Body of pancreas (tissue), 4 donors: ENCODE data around the gene LITAFD.

Source experiments
- CTCF ChIP-seq, 7 experiments: fragments of 450-650 bp in 4 of 7; fragments of 200-600 bp in 3 of 7; sonication (generic) in 3 of 7; IDR thresholded peaks; one replicate each; pipeline ENCODE4 v1.5.1; 2016 to 2019; ENCODE audit warnings: antibody characterized with exemption in 7 of 7
- POLR2A ChIP-seq, 3 donors: fragments of 450-650 bp; IDR thresholded peaks; one replicate each; pipeline ENCODE4 v1.6.1; 2016; ENCODE audit warnings: antibody characterized with exemption in 3 of 3, mild to moderate bottlenecking in 2 of 3

- TF ChIP-seq CTCF (IDR thresholded peaks at IDR 0.05) (no peak), POLR2A (IDR thresholded peaks at IDR 0.05) (no peak)
These were observed 24.9 kb downstream of the LITAFD start for GRCh38 chr16:8907096-8907495.
